Fibroblast of skin of right quadriceps (primary cell): ENCODE results near the gene VCL.

Experiments
- DNase-seq: peaks from one replicate; pipeline ENCODE4 v3.0.0-alpha.2; 2013

The VCL gene

GRCh38 chr10:74160013-74160412 is 162.1 kb downstream of the VCL start:
- DNase-seq: no peak

GRCh38 chr10:74163319-74164068 is 165.6 kb downstream of the VCL start:
- DNase-seq: no peak

GRCh38 chr10:74164716-74165529 is 167.0 kb downstream of the VCL start:
- DNase-seq: peak; percentile 65

- DNase-seq: peak; percentile 44
Observed at GRCh38 chr10:74165530-74165901, 167.6 kb downstream of the VCL start.

- DNase-seq: no peak
Observed at GRCh38 chr10:74167443-74167842, 169.5 kb downstream of the VCL start.
